Activated CD8-positive, alpha-beta memory T cell treated with anti-CD3 and anti-CD28 coated beads for 48 hours (primary cell): ENCODE data around the gene DNAH8.
"Not testable (repeated sequence)": the region's sequence is repeated elsewhere in the genome, so short reads cannot be mapped to it uniquely, and the experiment has no call there.

Experiments used
- DNase-seq, 3 experiments: peaks; one replicate each; pipeline ENCODE4 v3.0.0-alpha.2; 2020; ENCODE audit warnings: low read depth in 2 of 3, low spot score in 2 of 3

Gene DNAH8

GRCh38 chr6:38715016-38715689, at the start of gene DNAH8:
TSS of gene DNAH8 (plus strand) at chr6:38715311. CDS start at chr6:38722810, 7,499 bp downstream.
- DNase-seq = peak in 1 of 3 experiments; percentile 18

GRCh38 chr6:38671885-38672467, 43.1 kb upstream of the DNAH8 start:
- DNase-seq = no peak

- DNase-seq = no peak
Observed at GRCh38 chr6:38673397-38674165, 41.5 kb upstream of the DNAH8 start.

- DNase-seq = no peak
Observed at GRCh38 chr6:38676236-38676973, 38.7 kb upstream of the DNAH8 start.

- no peak for DNase-seq
Observed at GRCh38 chr6:38676974-38677544, 38.1 kb upstream of the DNAH8 start.

GRCh38 chr6:38678178-38678760, 36.8 kb upstream of the DNAH8 start:
- no peak for DNase-seq

GRCh38 chr6:38679668-38680067, 35.4 kb upstream of the DNAH8 start:
- no peak for DNase-seq

- DNase-seq = no peak
Observed at GRCh38 chr6:38681850-38682249, 33.3 kb upstream of the DNAH8 start.

- DNase-seq = no peak
Observed at GRCh38 chr6:38684237-38684636, 30.9 kb upstream of the DNAH8 start.

GRCh38 chr6:38684904-38685303, 30.2 kb upstream of the DNAH8 start:
- no peak for DNase-seq

- DNase-seq = no peak
Observed at GRCh38 chr6:38686270-38687042, 28.7 kb upstream of the DNAH8 start.

- DNase-seq = no peak
Observed at GRCh38 chr6:38687043-38687353, 28.1 kb upstream of the DNAH8 start.

GRCh38 chr6:38687549-38687948, 27.6 kb upstream of the DNAH8 start:
- no peak for DNase-seq

- no peak for DNase-seq
Observed at GRCh38 chr6:38688579-38689087, 26.5 kb upstream of the DNAH8 start.

GRCh38 chr6:38695227-38695900, 19.7 kb upstream of the DNAH8 start:
- DNase-seq = no peak

- no peak for DNase-seq
Observed at GRCh38 chr6:38695933-38696332, 19.2 kb upstream of the DNAH8 start.

- DNase-seq = no peak
Observed at GRCh38 chr6:38696345-38696744, 18.8 kb upstream of the DNAH8 start.

- DNase-seq = no peak
Observed at GRCh38 chr6:38697846-38698245, 17.3 kb upstream of the DNAH8 start.

GRCh38 chr6:38699702-38700101, 15.4 kb upstream of the DNAH8 start:
- DNase-seq = not testable (repeated sequence)
